ENCODE results near the gene THG1L. TPM values are rescaled to one million over a fixed set of nuclear protein-coding genes. Genes with fewer than 3 reads are reported as not detected.
"Not testable (repeated sequence)": the region's sequence is repeated elsewhere in the genome, so short reads cannot be mapped to it uniquely, and the experiment has no call there.

Gene THG1L
- total RNA-seq (1 to 10 TPM; 3.7 to 8.5 (median 5.0) TPM), polyA plus RNA-seq (1 to 10 TPM; 5.4 to 7.5 TPM)
- long read RNA-seq, donor 1, partial matches to known transcripts = 0 of 4 reads
- long read RNA-seq, donor 1, other reads (novel, unspliced or antisense) = 1 of 4 reads
- long read RNA-seq, donor 2, transcript THG1L-201 (6 exons, 3,107 nt) = major isoform, 22 of 28 reads
- long read RNA-seq, donor 2, partial matches to known transcripts = 0 of 28 reads
- long read RNA-seq, donor 2, other reads (novel, unspliced or antisense) = 3 of 28 reads
- long read RNA-seq, donor 3, partial matches to known transcripts = 0 of 7 reads
- long read RNA-seq, donor 3, other reads (novel, unspliced or antisense) = 3 of 7 reads

DNA sequence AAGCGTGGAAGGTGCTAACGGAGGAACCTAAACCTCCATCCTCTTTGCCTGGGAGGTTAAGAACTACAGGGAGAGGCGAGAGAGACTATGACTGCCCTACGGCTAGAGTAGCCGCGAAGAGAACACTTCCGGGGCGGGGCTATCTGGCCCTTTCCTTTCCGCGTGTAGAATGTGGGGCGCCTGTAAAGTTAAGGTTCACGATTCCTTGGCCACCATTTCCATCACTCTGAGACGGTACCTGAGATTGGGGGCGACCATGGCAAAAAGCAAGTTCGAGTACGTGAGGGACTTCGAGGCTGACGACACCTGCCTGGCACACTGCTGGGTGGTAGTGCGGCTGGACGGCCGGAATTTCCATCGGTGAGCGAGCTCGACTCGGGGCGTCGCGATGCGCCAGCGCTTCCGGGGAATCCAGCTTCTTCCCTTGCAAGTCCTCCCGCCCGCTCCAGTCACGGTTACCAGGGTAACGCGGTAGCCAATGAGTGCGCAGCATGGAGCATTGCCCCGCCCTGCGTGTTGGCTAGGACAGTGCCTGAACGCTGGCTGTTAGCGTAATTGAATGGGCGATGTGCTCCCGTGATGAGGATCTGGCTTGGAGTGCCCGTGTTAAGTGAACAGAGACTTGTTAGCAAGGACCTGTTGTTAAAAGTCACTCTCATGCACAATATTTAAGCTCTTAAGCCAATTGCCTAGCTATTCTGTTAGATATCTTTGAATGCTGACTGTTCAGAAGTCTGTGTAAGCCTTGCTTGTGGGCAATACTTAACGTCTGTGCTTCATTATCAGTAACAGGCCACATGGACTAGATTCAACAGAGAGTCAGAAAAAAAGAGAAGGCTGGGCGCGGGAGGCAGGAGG lies at the start of gene THG1L:
THG1L (plus strand) TSS at position 149 of the 858 bp plus-strand sequence; CDS start at position 170, 21 bp downstream.
- peak; percentile 96 to 98 (median 98) for DNase-seq
- peaks cover 0 to 38% (median 30%) of the 10 kb centered on the region in 9 donors for H3K36me3 ChIP-seq
- H3K4me1 ChIP-seq = peaks cover 0 to 10% (median 5%) of the 10 kb centered on the region in 12 donors
- WGBS, 4 donors = 1 to 3% (median 2%) methylated on average over 24 to 47 of the region's 47 CpGs
- no peaks in the 10 kb centered on the region for H3K27me3 ChIP-seq
- peak; percentile 99 to 100 (median 99) for ATAC-seq
- intact Hi-C loops (cut with DNase I) = no loop called here
- peak within 1 kb of the TSS; percentile 60 to 92 (median 74) for H3K4me3 ChIP-seq
- peak within 1 kb of the TSS; percentile 68 to 95 (median 91) for H3K27ac ChIP-seq
- H3K9me3 ChIP-seq = no peaks in the 10 kb centered on the region
- TF ChIP-seq, protein P1, sequence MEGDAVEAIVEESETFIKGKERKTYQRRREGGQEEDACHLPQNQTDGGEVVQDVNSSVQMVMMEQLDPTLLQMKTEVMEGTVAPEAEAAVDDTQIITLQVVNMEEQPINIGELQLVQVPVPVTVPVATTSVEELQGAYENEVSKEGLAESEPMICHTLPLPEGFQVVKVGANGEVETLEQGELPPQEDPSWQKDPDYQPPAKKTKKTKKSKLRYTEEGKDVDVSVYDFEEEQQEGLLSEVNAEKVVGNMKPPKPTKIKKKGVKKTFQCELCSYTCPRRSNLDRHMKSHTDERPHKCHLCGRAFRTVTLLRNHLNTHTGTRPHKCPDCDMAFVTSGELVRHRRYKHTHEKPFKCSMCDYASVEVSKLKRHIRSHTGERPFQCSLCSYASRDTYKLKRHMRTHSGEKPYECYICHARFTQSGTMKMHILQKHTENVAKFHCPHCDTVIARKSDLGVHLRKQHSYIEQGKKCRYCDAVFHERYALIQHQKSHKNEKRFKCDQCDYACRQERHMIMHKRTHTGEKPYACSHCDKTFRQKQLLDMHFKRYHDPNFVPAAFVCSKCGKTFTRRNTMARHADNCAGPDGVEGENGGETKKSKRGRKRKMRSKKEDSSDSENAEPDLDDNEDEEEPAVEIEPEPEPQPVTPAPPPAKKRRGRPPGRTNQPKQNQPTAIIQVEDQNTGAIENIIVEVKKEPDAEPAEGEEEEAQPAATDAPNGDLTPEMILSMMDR (IDR thresholded peaks at IDR 0.05) = no peak
- peak in 1 of 2 donors; percentile 50 for TF ChIP-seq POLR2A (IDR thresholded peaks at IDR 0.05)

DNA sequence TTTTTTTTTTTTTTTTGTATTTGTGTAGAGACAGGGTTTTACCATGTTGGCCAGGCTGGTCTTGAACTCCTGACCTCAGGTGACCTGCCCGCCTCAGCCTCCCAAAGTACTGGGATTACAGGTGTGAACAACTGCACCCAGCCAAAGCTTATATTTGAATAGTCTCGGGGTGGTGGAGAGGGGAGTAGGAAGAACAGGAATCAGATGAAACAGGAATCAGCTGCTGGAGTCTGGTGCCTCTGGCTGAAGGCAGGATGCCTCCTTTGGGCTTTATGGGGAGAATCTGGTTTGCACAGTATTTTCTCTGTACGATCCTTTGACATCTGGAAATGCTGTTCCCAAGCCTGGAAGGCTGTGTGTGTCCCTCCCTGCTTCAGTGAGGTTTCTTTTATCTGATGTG lies 49.0 kb upstream of the THG1L start:
- Histone ChIP-seq H3K36me3 (no peaks in the 10 kb centered on the region), H3K27ac (no peak overlapping the region), H3K9me3 (no peaks in the 10 kb centered on the region), H3K27me3 (no peaks in the 10 kb centered on the region), H3K4me3 (no peak overlapping the region), H3K4me1 (peaks cover 0 to 9% (median 0%) of the 10 kb centered on the region in 12 donors)
- intact Hi-C loops (cut with DNase I) = no loop called here
- 50 to 76% (median 57%) methylated on average over 3 of the region's 3 CpGs for WGBS, 4 donors
- DNase-seq = no peak
- no peak for TF ChIP-seq POLR2A (IDR thresholded peaks at IDR 0.05)
- TF ChIP-seq, protein P1 (IDR thresholded peaks at IDR 0.05) = no peak
- ATAC-seq = no peak

DNA sequence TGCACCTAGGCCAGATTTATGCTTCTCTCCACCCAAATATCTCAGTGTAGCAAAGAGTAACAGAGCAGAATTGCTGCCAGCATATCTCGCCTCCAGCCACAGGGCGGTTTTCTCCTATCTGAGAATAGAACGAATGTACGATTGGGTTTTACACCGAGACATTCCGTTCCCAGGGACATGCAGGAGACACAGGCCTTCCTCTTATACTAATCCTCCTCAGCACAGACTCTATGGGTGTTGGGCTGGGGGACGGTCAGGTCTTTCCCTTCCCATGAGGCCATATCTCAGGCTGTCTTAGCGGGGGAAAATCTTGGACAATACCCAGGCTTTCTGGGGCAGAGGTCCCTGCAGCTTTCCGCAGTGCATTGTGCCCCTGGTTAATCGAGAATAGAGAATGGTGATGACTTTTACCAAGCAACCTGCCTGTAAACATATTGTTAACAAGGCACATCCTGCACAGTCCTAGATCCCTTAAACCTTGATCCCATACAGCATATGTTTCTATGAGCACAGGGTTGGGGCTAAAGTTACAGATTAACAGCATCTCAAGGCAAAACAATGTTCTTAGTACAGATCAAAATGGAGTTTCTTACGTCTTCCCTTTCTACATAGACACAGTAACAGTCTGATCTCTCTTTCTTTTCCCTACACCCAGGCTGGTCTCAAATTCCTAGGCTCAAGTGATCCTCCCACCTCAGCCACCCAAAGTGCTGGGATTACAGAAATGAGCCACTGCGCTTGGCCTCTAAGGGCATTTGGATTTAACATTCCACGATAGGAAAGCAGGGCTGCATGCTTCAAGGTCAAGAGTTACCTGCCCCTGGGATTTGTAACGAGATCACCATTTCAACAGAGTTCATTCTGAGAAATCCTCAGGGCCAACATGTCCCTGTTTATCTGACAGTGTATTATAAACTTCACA lies 44.7 kb upstream of the THG1L start:
- H3K4me3 ChIP-seq; H3K9me3 ChIP-seq; H3K4me1 ChIP-seq; intact Hi-C loops (cut with DNase I); H3K27me3 ChIP-seq; H3K36me3 ChIP-seq: not testable (repeated sequence)
- DNase-seq (peak in 2 of 5 donors; percentile 26 to 41), ATAC-seq (peak in 3 of 4 donors; percentile 48 to 86 (median 78))
- H3K27ac ChIP-seq = peak overlapping the region in 7 of 12 donors; percentile 8 to 65 (median 38)
- whole genome bisulfite sequencing, 4 donors = 60 to 76% (median 69%) methylated on average over 14 of the region's 14 CpGs

DNA sequence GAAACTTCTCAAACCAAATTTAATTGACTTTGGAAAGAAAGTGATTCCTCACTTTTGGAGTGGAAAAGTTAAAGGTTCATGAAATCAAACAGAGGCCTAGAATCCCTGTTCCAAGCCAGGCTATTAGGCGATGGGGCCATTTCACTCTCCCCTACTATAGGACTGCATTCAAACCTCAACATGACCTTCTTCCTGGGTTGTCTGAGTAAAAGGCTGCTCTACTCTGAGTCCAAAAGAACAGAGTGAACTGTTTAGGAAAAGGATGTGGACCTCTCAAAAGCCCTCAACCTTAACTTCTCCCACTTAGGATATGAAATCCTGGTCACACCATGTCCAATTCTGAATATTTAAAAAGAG lies 44.0 kb upstream of the THG1L start:
- TF ChIP-seq POLR2A (IDR thresholded peaks at IDR 0.05) = no peak
- TF ChIP-seq, protein P1 (IDR thresholded peaks at IDR 0.05) = no peak
- ATAC-seq (no peak), DNase-seq (no peak)
- no peaks in the 10 kb centered on the region for H3K36me3 ChIP-seq
- no peak overlapping the region for H3K4me3 ChIP-seq
- intact Hi-C loops (cut with DNase I) = no loop called here
- H3K27ac ChIP-seq = no peak overlapping the region
- WGBS, 4 donors = 93 to 95% (median 94%) methylated on average over 1 of the region's 1 CpG
- H3K4me1 ChIP-seq = peaks cover 0 to 9% (median 0%) of the 10 kb centered on the region in 12 donors
- no peaks in the 10 kb centered on the region for H3K27me3 ChIP-seq
- no peaks in the 10 kb centered on the region for H3K9me3 ChIP-seq

All from heart left ventricle (tissue), 16 donors.